Activated CD8-positive, alpha-beta T cell treated with anti-CD3 and anti-CD28 coated beads for 36 hours (primary cell): ENCODE results near the gene WNT4. TPM values are rescaled to one million over a fixed set of nuclear protein-coding genes. Genes with fewer than 3 reads are reported as not detected.

Experiments
- ATAC-seq: fragments of 200-7000 bp; cut with Tn5 transposase; one replicate; pipeline ENCODE4 v1.10.0; 2021; ENCODE audit warnings: mild to moderate bottlenecking, moderate library complexity
- CTCF ChIA-PET: fragments of 350-600 bp; sonication (Branson Sonifier 250); formaldehyde crosslinking; loops from one replicate; lab custom pipeline; 2021; ENCODE audit warnings: antibody characterized with exemption; lab: Charles Lee
- POLR2A ChIA-PET: fragments of 350-600 bp; sonication (Branson Sonifier 250); formaldehyde crosslinking; loops from one replicate; lab custom pipeline; 2021; ENCODE audit warnings: antibody characterized with exemption; lab: Charles Lee
- DNase-seq: peaks from one replicate; pipeline ENCODE4 v3.0.0-alpha.2; 2020
- H3K27ac Mint-ChIP-seq: one replicate; pipeline ENCODE4 v1.8.0; 2021; ENCODE audit warnings: mild to moderate bottlenecking, mixed read lengths
- H3K27me3 Mint-ChIP-seq: one replicate; pipeline ENCODE4 v1.8.0; 2021; ENCODE audit warnings: mixed read lengths
- H3K36me3 Mint-ChIP-seq: one replicate; pipeline ENCODE4 v1.8.0; 2021; ENCODE audit warnings: low read depth, mixed read lengths
- H3K4me1 Mint-ChIP-seq: one replicate; pipeline ENCODE4 v1.8.0; 2021; ENCODE audit warnings: low read depth, mixed read lengths
- H3K4me3 Mint-ChIP-seq: one replicate; pipeline ENCODE4 v1.8.0; 2021; ENCODE audit warnings: mild to moderate bottlenecking, moderate library complexity, mixed read lengths
- H3K9me3 Mint-ChIP-seq: one replicate; pipeline ENCODE4 v1.8.0; 2021; ENCODE audit warnings: mixed read lengths
- intact Hi-C: fragments of 100-400 bp; cut with micrococcal nuclease; formaldehyde crosslinking; loops from one replicate; pipeline ENCODE4 v1.10.0; 2022
- total RNA-seq, 2 experiments: library from RNA; stranded (reverse); gene quantifications; one replicate each; pipeline ENCODE4 v1.2.3, GENCODE V29; 2021
- TF ChIP-seq, protein P1 (sequence below): fragments of 200-600 bp; IDR thresholded peaks from one replicate; pipeline ENCODE4 v1.8.0; 2022; ENCODE audit warnings: antibody characterized with exemption, mild to moderate bottlenecking

The WNT4 gene
- total RNA-seq, 2 experiments from 2014 or later, result not detected

DNA sequence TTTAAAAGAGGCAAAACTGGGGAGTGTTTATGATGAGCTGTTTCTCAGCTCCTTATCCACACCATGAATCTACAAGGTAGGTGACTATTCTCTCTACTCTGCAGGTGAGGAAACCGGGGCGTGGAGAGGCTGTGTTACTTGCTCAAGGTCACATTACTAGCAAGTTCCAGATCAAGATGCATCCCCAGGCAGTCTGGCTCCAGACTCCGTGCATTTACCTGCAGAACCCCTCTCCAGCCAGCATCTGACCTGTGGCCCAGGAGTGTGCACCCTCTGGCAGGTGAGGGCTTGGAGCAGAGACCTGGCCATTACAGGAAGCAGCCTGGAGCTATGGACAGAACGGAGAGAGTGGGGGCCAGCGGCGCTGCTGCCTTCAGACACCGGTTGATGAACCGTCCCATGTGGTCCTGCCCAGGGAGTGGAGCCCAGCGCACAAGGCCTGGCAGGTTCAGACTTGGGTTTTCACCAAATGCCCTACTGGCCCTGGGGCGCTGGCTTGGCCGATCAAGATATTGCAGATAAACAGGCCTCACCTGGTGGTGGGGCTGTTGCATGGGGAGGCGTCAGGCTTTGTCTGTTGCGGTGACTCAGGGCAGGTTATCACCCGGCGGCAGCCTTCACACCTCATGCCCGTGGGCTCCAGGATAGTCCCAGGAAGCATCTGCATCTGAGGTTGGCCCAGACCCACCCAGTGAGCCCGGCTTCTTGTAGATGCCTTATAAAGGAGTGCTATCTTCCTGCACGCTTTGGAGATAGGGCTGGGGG, 29.2 kb upstream of the WNT4 start:
- ATAC-seq, result no peak
- ChIA-PET CTCF (no interaction called here), POLR2A (interaction anchor here (0.8 kb wide), 1 partner anchor 13 kb away, joined by 3 read pairs; no protein-coding TSS in a partner anchor)
- Mint-ChIP-seq H3K27ac (no peak overlapping the region), H3K9me3 (no peaks in the 10 kb centered on the region), H3K27me3 (peaks cover 2% of the 10 kb centered on the region), H3K36me3 (no peaks in the 10 kb centered on the region), H3K4me1 (peaks cover 12% of the 10 kb centered on the region), H3K4me3 (no peak overlapping the region)
- DNase-seq, result no peak
- TF ChIP-seq, protein P1, sequence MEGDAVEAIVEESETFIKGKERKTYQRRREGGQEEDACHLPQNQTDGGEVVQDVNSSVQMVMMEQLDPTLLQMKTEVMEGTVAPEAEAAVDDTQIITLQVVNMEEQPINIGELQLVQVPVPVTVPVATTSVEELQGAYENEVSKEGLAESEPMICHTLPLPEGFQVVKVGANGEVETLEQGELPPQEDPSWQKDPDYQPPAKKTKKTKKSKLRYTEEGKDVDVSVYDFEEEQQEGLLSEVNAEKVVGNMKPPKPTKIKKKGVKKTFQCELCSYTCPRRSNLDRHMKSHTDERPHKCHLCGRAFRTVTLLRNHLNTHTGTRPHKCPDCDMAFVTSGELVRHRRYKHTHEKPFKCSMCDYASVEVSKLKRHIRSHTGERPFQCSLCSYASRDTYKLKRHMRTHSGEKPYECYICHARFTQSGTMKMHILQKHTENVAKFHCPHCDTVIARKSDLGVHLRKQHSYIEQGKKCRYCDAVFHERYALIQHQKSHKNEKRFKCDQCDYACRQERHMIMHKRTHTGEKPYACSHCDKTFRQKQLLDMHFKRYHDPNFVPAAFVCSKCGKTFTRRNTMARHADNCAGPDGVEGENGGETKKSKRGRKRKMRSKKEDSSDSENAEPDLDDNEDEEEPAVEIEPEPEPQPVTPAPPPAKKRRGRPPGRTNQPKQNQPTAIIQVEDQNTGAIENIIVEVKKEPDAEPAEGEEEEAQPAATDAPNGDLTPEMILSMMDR, result no peak
- intact Hi-C loops, result no loop called here

GRCh38 chr1:22169816-22170215, 26.9 kb upstream of the WNT4 start:
- DNase-seq (no peak), ATAC-seq (no peak)
- intact Hi-C loops, result no loop called here
- Mint-ChIP-seq H3K27ac (no peak overlapping the region), H3K36me3 (no peaks in the 10 kb centered on the region), H3K4me3 (no peak overlapping the region), H3K27me3 (peaks cover 2% of the 10 kb centered on the region), H3K4me1 (no peaks in the 10 kb centered on the region), H3K9me3 (no peaks in the 10 kb centered on the region)
- CTCF ChIA-PET, result interaction anchor here (1.5 kb wide), 1 partner anchor 65 kb away, joined by 3 read pairs; no protein-coding TSS in a partner anchor
- TF ChIP-seq, protein P1, result no peak
- POLR2A ChIA-PET, result interaction anchor here (0.5 kb wide), 1 partner anchor 141 kb away, joined by 3 read pairs; no protein-coding TSS in a partner anchor

- intact Hi-C loops, result no loop called here
- H3K9me3 Mint-ChIP-seq, result no peaks in the 10 kb centered on the region
- no peak for DNase-seq
- no peak overlapping the region for H3K4me3 Mint-ChIP-seq
- ChIA-PET POLR2A (no interaction called here), CTCF (interaction anchor here (1.5 kb wide), 1 partner anchor 63 kb away, joined by 3 read pairs; no protein-coding TSS in a partner anchor)
- ATAC-seq, result no peak
- H3K27ac Mint-ChIP-seq, result no peak overlapping the region
- H3K4me1 Mint-ChIP-seq, result no peaks in the 10 kb centered on the region
- H3K27me3 Mint-ChIP-seq, result peaks cover 2% of the 10 kb centered on the region
- TF ChIP-seq, protein P1, result no peak
- H3K36me3 Mint-ChIP-seq, result no peaks in the 10 kb centered on the region
Observed at GRCh38 chr1:22168412-22168973, 25.6 kb upstream of the WNT4 start.

DNA sequence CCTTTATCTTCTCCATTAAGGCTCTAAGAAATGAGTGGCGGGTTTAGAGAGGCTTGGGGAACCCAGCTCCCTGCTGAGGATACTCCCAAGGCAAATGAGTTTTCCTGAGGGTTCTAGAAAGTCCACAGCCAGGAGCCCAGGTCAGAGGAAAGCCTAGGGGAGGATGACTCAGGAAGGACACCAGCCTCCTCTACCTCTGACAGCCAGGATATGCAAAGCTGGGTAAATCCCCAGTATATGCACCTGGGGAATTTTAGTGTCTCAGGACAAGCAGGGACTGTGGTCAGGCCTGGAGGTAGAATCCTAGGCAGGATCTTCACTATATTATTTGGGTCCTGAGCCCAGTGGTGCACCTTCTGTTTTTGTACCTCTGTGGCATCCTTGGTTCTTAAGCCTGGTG, 23.5 kb upstream of the WNT4 start:
- H3K27me3 Mint-ChIP-seq, result peaks cover 5% of the 10 kb centered on the region
- ATAC-seq (no peak), DNase-seq (no peak)
- ChIA-PET CTCF (no interaction called here), POLR2A (no interaction called here)
- TF ChIP-seq, protein P1, result no peak
- no peak overlapping the region for H3K4me3 Mint-ChIP-seq
- intact Hi-C loops, result no loop called here
- H3K9me3 Mint-ChIP-seq, result no peaks in the 10 kb centered on the region
- H3K36me3 Mint-ChIP-seq, result no peaks in the 10 kb centered on the region
- no peaks in the 10 kb centered on the region for H3K4me1 Mint-ChIP-seq
- H3K27ac Mint-ChIP-seq, result no peak overlapping the region
